ENCODE measurements around the gene PALD1.
A peak's percentile ranks its signal among the peaks of the same experiment; 100 is the strongest.

PALD1 gene

GRCh38 chr10:70549962-70550458 is 71.4 kb downstream of the PALD1 start:
- peak; percentile 91 for TF ChIP-seq CTCF (IDR thresholded peaks at IDR 0.05)
- Histone ChIP-seq H3K27ac (no peak overlapping the region), H3K4me3 (no peak overlapping the region)
- no peak for DNase-seq (ENCODE audit: low spot score)

GRCh38 chr10:70550459-70550858 is 71.9 kb downstream of the PALD1 start:
- no peak for DNase-seq (ENCODE audit: low spot score)
- Histone ChIP-seq H3K4me3 (no peak overlapping the region), H3K27ac (no peak overlapping the region)
- TF ChIP-seq CTCF (IDR thresholded peaks at IDR 0.05) = no peak

GRCh38 chr10:70551466-70551865 is 72.9 kb downstream of the PALD1 start:
- TF ChIP-seq CTCF (IDR thresholded peaks at IDR 0.05) = no peak
- Histone ChIP-seq H3K4me3 (no peak overlapping the region), H3K27ac (peak overlapping the region; percentile 39 to 68)
- no peak for DNase-seq (ENCODE audit: low spot score)

- H3K27ac ChIP-seq = peak overlapping the region; percentile 39 to 68
- no peak overlapping the region for H3K4me3 ChIP-seq
- no peak for TF ChIP-seq CTCF (IDR thresholded peaks at IDR 0.05)
- DNase-seq (ENCODE audit: low spot score) = peak; percentile 86
Observed at GRCh38 chr10:70551971-70552422, 73.4 kb downstream of the PALD1 start.

GRCh38 chr10:70552586-70552985 is 74.0 kb downstream of the PALD1 start:
- Histone ChIP-seq H3K4me3 (no peak overlapping the region), H3K27ac (peak overlapping the region in 1 of 2 donors; percentile 42)
- no peak for TF ChIP-seq CTCF (IDR thresholded peaks at IDR 0.05)
- DNase-seq (ENCODE audit: low spot score) = no peak

- Histone ChIP-seq H3K27ac (no peak overlapping the region), H3K4me3 (no peak overlapping the region)
- no peak for DNase-seq (ENCODE audit: low spot score)
- no peak for TF ChIP-seq CTCF (IDR thresholded peaks at IDR 0.05)
Observed at GRCh38 chr10:70555371-70555770, 76.8 kb downstream of the PALD1 start.

- no peak for DNase-seq (ENCODE audit: low spot score)
- TF ChIP-seq CTCF (IDR thresholded peaks at IDR 0.05) = no peak
- no peak overlapping the region for H3K27ac ChIP-seq
- no peak overlapping the region for H3K4me3 ChIP-seq
Observed at GRCh38 chr10:70557086-70557845, 78.7 kb downstream of the PALD1 start.

Data from coronary artery (tissue), 2 donors.